Measurements from ENCODE around the gene GLS. TPM values are rescaled to one million over a fixed set of nuclear protein-coding genes. Genes with fewer than 3 reads are reported as not detected.

Gene GLS
- 94.0 and 99.7 TPM in 2 replicates for total RNA-seq (2014; rRNA removed; shearing (Covaris generic))

- no peaks in the 10 kb centered on the region for H3K27me3 ChIP-seq (ENCODE audit: control insufficient read depth, insufficient read depth, low read length)
- H3K36me3 ChIP-seq (replicated peaks; ENCODE audit: control insufficient read depth, insufficient read depth, low read length), result no peaks in the 10 kb centered on the region
- DNase-seq, result peak; percentile 95
- H3K4me3 ChIP-seq (ENCODE audit: insufficient read depth, low read depth, low read length), result peak within 1 kb of the TSS; percentile 89
Observed at GRCh38 chr2:190880378-190881083, at the start of gene GLS. Gene GLS (plus strand): TSS chr2:190880821. CDS start chr2:190881085, 264 bp downstream.

DNA sequence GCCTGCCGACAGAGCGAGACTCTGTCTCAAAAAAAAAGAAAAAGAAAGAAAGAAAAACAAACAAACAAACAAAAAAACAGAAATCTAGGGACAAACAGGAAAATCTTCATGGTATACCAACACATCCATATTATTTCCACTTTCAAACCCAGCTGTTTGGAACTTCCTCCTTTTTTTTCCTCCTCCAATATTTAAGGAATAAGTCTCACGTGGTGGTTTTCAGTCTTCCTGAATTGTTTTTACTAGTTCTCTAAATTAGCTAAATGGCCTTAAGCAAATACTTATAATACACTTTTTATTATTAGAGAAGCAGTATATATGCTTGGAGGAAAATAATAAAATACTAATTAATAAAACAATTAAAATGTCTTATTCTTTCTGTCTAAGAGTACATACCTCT lies 48.7 kb upstream of the GLS start:
- H3K4me3 ChIP-seq (ENCODE audit: insufficient read depth, low read depth, low read length), result no peak overlapping the region
- no peak for DNase-seq
- H3K27me3 ChIP-seq (ENCODE audit: control insufficient read depth, insufficient read depth, low read length), result no peaks in the 10 kb centered on the region
- no peaks in the 10 kb centered on the region for H3K36me3 ChIP-seq (replicated peaks; ENCODE audit: control insufficient read depth, insufficient read depth, low read length)

- Histone ChIP-seq H3K4me3 (ENCODE audit: insufficient read depth, low read depth, low read length) (no peak overlapping the region), H3K27me3 (ENCODE audit: control insufficient read depth, insufficient read depth, low read length) (no peaks in the 10 kb centered on the region), H3K36me3 (replicated peaks; ENCODE audit: control insufficient read depth, insufficient read depth, low read length) (no peaks in the 10 kb centered on the region)
- no peak for DNase-seq
Observed at GRCh38 chr2:190834890-190835208, 45.8 kb upstream of the GLS start.

DNA sequence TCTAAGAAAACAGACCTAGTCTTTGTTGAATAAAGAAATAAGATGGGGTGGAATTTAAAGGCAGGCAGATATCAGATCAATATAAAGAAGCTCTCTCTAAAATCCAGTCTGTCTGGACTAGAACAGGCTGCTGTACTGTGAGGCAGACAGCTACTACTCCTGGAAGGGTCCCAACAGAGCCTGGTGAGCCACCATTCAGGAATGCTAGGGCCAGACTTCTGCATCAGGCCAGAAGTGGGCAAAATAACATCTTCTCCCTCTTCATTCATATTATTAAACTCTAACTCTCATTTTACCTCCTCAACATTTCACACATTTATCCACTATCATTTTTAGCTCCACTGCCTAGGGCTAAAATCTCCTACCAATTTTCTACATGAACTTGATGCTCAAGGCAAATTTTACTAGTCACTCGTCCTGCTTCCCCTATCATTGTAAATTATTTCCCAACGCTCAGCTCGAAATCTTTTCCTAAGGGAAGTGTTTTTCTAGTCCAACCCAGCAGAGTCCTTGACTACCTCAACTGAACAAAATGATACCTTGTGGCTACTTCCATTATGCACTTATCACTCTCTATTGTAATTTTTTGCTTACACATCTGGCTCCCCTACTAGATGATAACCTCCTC lies 45.2 kb upstream of the GLS start:
- no peak overlapping the region for H3K4me3 ChIP-seq (ENCODE audit: insufficient read depth, low read depth, low read length)
- no peaks in the 10 kb centered on the region for H3K27me3 ChIP-seq (ENCODE audit: control insufficient read depth, insufficient read depth, low read length)
- no peak for DNase-seq
- no peaks in the 10 kb centered on the region for H3K36me3 ChIP-seq (replicated peaks; ENCODE audit: control insufficient read depth, insufficient read depth, low read length)

GRCh38 chr2:190836767-190837166 lies 43.9 kb upstream of the GLS start:
- DNase-seq, result no peak
- no peaks in the 10 kb centered on the region for H3K36me3 ChIP-seq (replicated peaks; ENCODE audit: control insufficient read depth, insufficient read depth, low read length)
- H3K4me3 ChIP-seq (ENCODE audit: insufficient read depth, low read depth, low read length), result no peak overlapping the region
- no peaks in the 10 kb centered on the region for H3K27me3 ChIP-seq (ENCODE audit: control insufficient read depth, insufficient read depth, low read length)

GRCh38 chr2:190837420-190837819 lies 43.2 kb upstream of the GLS start:
- Histone ChIP-seq H3K4me3 (ENCODE audit: insufficient read depth, low read depth, low read length) (no peak overlapping the region), H3K27me3 (ENCODE audit: control insufficient read depth, insufficient read depth, low read length) (no peaks in the 10 kb centered on the region), H3K36me3 (replicated peaks; ENCODE audit: control insufficient read depth, insufficient read depth, low read length) (no peaks in the 10 kb centered on the region)
- no peak for DNase-seq

GRCh38 chr2:190837952-190838361 lies 42.7 kb upstream of the GLS start:
- H3K27me3 ChIP-seq (ENCODE audit: control insufficient read depth, insufficient read depth, low read length), result no peaks in the 10 kb centered on the region
- DNase-seq, result no peak
- H3K36me3 ChIP-seq (replicated peaks; ENCODE audit: control insufficient read depth, insufficient read depth, low read length), result no peaks in the 10 kb centered on the region
- no peak overlapping the region for H3K4me3 ChIP-seq (ENCODE audit: insufficient read depth, low read depth, low read length)

- H3K36me3 ChIP-seq (replicated peaks; ENCODE audit: control insufficient read depth, insufficient read depth, low read length), result no peaks in the 10 kb centered on the region
- no peaks in the 10 kb centered on the region for H3K27me3 ChIP-seq (ENCODE audit: control insufficient read depth, insufficient read depth, low read length)
- no peak for DNase-seq
- H3K4me3 ChIP-seq (ENCODE audit: insufficient read depth, low read depth, low read length), result no peak overlapping the region
Observed at GRCh38 chr2:190838492-190838910, 42.1 kb upstream of the GLS start.

- no peak overlapping the region for H3K4me3 ChIP-seq (ENCODE audit: insufficient read depth, low read depth, low read length)
- no peaks in the 10 kb centered on the region for H3K27me3 ChIP-seq (ENCODE audit: control insufficient read depth, insufficient read depth, low read length)
- no peaks in the 10 kb centered on the region for H3K36me3 ChIP-seq (replicated peaks; ENCODE audit: control insufficient read depth, insufficient read depth, low read length)
- no peak for DNase-seq
Observed at GRCh38 chr2:190840569-190841172, 40.0 kb upstream of the GLS start.

DNA sequence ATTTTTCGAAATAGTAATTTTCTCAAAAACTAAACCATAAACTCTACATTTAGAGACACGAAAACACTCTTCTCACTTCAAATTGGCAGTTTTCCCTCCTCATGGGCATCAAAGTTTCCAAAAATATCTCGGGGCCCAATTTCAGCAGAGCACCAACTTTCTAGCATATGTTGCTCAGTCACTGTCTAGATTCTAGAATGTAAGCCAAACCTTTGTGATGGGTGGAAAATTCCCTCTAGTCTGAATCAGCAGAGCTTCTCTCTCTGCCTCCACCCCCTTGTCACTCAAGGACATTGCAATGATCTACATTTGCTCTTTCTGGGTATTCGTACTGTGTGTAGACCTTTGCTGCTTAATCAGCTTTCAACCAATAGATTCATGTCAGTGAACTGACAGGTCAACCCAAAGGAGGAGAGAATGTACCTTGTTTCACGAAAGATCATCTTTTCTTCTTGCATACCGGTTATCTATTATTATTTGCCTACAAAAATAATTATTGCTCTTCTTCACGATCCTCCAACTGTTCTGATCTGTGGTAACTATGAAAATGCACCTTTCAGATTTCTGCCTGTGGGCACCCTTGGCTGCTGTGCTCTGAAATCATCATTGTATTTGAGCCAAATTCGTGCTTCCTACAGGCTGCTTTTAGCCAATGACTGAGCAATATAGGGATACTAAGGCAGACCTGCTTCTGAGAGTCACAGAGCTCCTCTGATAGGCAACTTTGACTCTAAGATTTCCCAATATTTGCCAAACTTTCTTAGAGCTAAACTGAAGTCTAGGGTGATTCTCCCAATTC lies 38.7 kb upstream of the GLS start:
- H3K36me3 ChIP-seq (replicated peaks; ENCODE audit: control insufficient read depth, insufficient read depth, low read length), result no peaks in the 10 kb centered on the region
- no peak overlapping the region for H3K4me3 ChIP-seq (ENCODE audit: insufficient read depth, low read depth, low read length)
- no peaks in the 10 kb centered on the region for H3K27me3 ChIP-seq (ENCODE audit: control insufficient read depth, insufficient read depth, low read length)
- DNase-seq, result no peak

GRCh38 chr2:190842606-190843104 lies 38.0 kb upstream of the GLS start:
- Histone ChIP-seq H3K4me3 (ENCODE audit: insufficient read depth, low read depth, low read length) (no peak overlapping the region), H3K36me3 (replicated peaks; ENCODE audit: control insufficient read depth, insufficient read depth, low read length) (no peaks in the 10 kb centered on the region), H3K27me3 (ENCODE audit: control insufficient read depth, insufficient read depth, low read length) (no peaks in the 10 kb centered on the region)
- no peak for DNase-seq

GRCh38 chr2:190843890-190844699 lies 36.5 kb upstream of the GLS start:
- no peak for DNase-seq
- Histone ChIP-seq H3K4me3 (ENCODE audit: insufficient read depth, low read depth, low read length) (no peak overlapping the region), H3K27me3 (ENCODE audit: control insufficient read depth, insufficient read depth, low read length) (no peaks in the 10 kb centered on the region), H3K36me3 (replicated peaks; ENCODE audit: control insufficient read depth, insufficient read depth, low read length) (no peaks in the 10 kb centered on the region)

DNA sequence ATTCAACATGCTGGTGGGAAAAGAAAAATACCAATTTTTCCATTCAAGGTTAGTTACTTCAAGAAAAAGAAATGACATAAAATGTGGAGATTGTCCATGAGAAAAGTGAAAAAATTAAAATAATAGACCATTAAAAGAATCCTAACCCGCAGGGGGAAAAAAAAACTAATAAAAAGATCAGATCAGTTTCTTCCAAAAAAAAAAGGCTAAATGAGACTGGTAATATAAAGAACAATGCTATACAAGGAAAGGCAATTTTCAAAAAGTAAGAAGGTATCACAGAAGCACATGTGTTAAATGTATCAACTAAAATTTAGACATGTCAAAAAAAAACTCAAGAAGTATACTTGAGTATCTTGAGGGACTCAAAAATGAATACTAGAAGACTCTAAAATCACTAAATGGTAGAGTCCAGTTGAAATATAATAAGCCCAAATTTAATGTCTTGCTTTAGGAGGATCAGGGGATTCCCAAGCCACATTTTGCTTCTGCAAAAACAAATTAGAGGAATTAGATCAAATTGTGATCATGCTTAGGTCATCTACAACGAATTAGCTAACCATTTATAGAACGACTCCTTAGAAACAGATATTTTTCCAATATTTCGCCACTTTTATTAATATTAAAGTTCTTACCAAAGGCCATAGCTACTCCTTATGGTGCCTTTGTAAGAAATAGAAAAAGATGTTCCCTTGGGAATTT lies 35.8 kb upstream of the GLS start:
- no peak for DNase-seq

More for the DNA sequence above, 35.8 kb upstream of the GLS start:
- no peak overlapping the region for H3K4me3 ChIP-seq (ENCODE audit: insufficient read depth, low read depth, low read length)
- H3K27me3 ChIP-seq (ENCODE audit: control insufficient read depth, insufficient read depth, low read length), result no peaks in the 10 kb centered on the region
- H3K36me3 ChIP-seq (replicated peaks; ENCODE audit: control insufficient read depth, insufficient read depth, low read length), result no peaks in the 10 kb centered on the region
